GM15510 (cell line): ENCODE results near the gene PIMREG.

Experiments
- POLR2A ChIP-seq: IDR thresholded peaks from 3 replicates; pipeline ENCODE4 v1.6.1; 2011; ENCODE audit warnings: borderline replicate concordance; ENCODE audit not compliant: insufficient read length; ENCODE audit errors: extremely low read depth

The PIMREG gene, protein sequence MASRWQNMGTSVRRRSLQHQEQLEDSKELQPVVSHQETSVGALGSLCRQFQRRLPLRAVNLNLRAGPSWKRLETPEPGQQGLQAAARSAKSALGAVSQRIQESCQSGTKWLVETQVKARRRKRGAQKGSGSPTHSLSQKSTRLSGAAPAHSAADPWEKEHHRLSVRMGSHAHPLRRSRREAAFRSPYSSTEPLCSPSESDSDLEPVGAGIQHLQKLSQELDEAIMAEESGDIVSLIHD

DNA sequence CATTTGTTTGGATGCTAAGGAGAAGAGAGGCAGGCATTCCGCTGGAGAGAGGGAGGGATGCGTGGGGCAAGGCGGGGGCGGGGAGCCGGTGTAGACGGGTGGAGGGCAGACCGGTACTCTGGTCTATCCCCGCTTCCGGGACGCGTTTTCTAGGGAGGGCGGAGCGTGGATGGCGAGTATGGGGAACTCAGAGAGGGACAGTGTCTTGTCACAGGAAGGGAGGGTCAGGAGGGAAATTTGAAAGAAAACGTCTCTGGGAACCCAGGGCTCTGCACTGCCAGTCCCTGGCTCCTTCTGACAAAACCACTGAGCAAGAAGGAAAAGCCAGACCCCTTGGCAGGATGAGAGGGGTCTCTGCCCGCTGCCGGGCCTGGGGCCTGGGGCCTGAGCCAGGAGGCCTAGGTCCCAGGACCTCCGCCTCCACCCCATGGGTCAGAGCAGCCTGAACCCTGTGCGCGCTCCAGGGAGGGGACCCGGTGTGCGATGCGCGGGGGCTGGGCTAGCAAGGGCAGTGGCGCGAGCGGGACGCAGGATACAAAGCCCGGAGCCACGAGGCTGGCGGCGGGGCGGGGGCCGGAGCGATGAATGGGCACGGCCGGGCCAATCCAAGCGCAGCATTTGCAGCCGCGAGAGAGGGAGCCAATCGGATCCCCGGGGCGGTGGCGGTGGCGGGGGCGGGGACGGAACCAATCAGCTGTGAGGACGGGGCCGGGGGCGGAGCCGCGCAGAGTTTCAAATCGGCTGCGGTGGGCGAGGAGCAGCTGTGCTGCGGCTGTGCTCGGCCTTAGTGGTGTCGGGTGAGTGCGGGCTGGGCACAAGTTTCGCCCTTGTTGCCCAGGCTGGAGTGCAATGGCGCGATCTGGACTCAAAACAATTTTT lies at the start of gene PIMREG:
Gene PIMREG, plus strand, starts transcription at position 764 of the 879 bp plus-strand sequence. CDS start 656 bp downstream, outside the sequence.
- TF ChIP-seq POLR2A, result peak; percentile 74

DNA sequence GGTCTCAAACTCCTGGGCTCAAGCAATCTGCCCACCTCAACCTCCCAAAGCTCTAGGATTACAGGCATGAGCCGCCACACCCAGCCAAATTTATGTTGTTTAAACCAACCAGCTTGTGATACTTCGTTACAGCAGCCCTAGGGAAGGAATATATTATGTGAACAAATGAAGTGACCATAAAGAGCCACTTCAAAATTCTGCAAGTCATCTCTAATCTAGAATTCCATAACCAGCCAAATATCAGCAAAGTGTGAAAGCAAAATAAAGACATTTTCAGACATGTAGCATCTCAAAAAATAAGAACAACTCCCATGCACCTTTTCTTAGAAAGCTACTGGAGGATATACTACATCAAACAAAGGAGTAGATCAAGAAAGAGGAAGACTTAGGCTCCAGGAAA lies 45.3 kb upstream of the PIMREG start:
- no peak for TF ChIP-seq POLR2A

DNA sequence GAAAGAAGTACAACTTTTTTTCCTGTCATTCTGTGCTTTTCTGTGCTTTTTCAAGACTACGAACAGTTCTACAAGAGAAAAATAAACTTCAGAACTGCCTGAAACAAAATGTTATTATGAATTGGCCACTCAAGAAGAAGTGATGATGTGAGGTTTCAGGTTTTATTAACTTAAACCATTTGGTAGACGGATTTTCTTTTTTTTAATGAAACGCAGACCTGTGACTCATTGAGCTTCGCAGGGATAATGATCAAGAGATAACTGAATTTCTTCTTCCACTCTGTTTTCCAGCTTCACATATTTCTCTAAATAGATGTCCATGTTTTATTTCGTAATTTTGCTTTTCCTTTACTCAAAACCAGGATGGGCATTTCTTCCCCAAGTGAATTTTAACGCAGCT lies 42.0 kb upstream of the PIMREG start:
- no peak for TF ChIP-seq POLR2A

DNA sequence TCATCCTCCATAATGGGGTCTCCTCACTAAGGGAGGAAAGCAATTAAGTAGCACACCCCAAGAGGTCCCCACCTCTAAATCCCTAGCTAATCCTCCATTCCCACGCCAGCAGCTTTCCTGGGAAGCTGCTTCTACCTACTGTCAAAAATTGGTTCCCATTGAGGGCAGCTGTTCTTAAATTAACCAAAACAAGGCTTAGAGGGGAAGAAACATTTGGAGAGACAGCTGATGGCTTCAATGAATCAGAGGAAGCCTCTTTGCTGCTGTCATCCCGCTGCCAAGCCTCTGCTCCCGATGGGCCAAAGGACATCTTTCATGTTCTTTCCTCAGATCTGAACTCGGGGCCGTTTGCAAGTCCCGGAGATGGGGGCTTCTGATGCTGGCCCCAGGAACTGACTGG lies 36.0 kb upstream of the PIMREG start:
- no peak for TF ChIP-seq POLR2A

DNA sequence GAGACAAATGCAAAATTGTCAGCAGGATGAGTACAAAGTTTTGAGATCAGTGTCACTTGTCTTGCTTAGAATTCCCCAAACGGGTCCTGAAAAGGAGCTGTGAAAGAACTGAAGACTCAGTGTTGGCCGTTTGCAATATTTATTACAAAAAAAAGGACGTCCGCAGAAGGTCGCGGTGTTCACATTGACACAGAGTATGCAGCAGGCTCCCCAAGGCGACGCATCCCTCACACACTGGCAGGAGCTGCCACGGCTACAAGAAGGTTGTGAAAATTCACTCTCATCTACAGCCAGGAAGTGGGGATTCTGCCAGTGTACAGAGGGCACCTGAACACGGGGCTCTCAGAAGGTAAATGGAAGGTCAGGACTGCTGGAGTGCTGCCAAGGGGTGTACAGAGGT lies 35.5 kb upstream of the PIMREG start:
- TF ChIP-seq POLR2A, result no peak

DNA sequence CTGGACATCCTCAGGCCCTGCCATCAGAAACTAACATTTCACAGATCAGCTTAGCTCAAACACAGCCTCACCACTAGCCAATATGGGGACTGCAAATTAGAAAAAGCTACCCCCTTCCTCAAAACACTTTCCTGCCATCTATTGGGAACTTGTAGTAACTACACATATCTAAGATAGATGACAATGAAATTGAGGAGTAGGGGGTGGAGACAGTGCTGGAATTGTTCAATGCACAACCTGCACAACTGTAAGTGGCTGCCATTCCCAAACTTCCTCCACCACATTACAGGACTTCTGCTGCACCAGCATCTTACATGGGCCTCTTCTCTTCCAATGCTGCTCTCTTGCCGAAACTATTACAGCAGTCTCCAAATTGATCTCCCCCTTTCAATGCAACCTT lies 31.2 kb upstream of the PIMREG start:
- TF ChIP-seq POLR2A, result no peak

DNA sequence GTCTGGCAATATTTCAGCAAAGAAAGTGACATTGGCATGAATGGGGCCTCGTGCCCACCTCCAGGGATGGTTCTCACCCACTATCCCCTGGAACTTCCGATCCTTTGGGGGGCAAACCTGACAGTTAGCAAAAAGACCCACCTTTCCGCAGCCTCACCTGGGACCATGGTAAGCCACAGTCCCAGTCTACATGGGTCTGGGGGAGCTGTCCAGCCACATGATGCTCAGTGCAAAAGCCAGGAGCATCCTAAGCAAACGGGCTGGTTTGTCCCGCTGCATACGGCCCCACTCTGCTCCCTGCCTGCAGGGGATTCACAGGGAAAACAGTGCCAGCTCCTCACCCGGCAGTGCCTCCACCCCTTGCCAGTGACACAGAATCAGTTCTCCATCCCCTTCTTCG lies 28.6 kb upstream of the PIMREG start:
- TF ChIP-seq POLR2A, result no peak

DNA sequence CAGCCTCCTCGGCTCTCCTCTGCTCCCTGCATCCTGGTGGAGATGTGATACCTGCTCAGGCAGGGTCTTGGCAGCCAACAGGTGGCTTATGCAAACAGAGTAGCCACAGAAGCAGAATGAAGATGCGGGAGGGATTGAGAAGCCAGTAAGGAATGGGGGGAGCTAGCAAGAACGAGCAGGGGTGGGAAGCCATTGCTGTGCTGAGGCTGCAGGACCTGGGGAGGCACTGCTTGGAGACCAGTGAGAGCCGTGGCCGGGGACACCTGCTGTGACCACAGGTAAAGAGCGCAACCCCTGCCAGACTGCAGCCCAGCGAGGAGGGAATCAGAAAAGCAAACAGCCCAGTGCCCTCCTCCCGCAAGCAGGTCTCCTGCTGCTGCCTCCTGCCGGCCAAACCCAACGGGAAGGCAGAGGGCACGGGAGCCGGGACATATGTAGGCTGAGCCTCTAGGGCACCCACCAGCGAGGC lies 24.0 kb upstream of the PIMREG start:
- TF ChIP-seq POLR2A, result no peak

DNA sequence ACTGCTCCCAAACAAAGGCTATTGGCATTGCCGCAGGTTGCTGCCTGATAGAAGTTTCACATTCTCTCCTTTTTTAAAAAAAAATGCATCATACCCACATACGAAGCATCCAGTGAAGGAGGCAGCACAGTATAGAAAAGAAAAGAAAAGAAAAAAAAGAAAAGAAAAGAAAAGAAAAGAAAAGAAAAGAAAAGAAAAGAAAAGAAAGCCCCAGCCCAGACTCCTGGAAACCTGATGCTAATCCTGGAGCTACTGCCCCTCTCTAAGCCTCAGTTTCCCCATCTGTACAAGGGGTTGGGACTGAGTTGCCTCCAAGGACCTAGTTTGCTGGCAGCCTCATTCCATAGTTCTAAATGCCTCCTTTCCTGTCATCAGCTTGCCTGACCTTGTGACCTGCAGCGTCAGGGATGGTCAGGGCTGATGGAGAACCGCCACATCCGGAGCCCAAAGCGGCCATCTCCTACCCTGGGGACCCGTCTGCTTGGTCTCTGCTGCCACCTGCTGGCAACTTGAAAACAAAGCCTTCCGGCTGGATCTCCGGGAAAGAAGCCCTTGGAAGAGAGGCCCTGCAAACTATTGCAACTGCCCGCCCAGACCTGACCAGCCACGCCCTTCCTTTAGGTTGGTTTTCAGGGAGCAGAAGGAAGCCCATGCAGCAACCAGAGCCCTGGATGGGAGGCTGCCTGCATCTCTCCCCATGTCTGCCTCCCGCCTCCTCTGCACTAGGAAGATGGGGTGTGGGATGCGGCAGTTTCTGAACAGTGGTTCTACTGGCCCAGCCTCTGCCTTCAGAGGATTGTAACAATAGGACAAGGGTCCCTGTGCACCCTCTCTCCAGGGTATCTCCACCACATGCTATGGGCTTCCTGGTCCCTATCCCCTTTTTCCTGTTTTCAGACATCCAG lies 22.3 kb upstream of the PIMREG start:
- TF ChIP-seq POLR2A, result no peak

DNA sequence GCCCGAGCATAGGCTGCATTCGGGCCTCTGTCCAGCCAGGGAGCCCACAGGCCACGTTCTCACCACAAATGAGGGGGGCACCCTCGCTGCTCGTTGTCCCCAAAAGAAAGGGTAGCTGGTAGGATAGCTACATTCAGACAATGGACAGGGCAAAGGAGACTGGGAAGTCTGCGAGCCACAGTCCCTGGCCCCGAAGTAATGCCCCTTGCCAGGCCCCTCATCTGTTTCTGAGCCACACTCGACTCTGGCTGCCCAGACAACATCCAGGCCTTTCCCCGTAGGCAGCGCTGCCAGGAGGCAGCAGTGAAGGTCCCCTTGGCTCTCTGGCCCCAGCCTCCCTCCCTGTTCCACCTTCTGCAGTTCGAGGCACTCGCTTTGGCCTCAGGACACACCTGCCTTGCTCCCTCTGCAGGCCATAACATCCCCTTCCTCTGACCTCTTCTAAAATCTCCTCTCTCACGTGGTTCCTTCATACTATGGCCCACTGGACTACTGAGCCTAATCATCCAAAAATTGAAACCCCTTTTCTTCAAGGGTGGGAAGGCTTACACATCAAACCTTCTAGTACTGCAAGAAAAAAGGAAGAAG lies 21.5 kb upstream of the PIMREG start:
- TF ChIP-seq POLR2A, result no peak

DNA sequence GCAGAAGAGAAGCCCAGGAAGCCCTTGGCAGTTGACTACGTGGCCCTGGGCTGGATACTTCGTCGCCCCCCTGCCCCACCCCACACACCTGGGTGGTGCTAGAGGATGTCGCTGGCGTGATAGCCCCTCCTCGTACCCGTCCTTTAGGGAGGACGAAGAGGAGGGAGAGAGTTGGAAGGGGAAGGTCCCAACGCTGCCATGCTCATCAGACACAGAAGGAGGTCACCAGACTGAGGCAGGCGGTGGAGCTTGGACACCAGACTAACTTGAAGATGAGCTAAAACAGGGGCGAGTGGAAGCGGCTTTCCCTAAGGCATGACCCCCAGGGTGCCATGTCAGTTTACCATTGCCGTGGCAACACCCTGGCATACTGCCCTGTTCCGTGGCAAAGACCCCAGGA lies 20.3 kb upstream of the PIMREG start:
- no peak for TF ChIP-seq POLR2A

DNA sequence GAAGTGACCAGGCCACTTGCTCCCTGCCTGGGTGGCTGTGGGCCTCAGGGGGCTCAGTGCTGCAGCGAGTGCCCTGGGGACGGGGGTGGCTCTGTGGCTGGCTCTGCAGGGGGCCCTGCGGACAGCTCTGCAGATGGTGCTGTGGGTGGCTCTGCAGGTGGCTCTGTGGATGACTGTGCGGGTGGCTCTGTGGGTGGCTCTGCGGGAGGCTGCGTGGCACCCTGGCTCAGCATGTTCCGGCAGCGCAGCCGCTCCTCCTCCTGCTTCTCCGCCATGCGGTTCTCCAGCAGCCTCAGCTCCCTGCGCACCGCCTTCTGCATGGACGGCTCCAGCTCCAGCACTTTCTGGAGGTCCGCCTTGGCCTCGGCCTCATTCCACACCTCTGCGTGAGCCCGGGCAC lies 18.8 kb upstream of the PIMREG start:
- no peak for TF ChIP-seq POLR2A

DNA sequence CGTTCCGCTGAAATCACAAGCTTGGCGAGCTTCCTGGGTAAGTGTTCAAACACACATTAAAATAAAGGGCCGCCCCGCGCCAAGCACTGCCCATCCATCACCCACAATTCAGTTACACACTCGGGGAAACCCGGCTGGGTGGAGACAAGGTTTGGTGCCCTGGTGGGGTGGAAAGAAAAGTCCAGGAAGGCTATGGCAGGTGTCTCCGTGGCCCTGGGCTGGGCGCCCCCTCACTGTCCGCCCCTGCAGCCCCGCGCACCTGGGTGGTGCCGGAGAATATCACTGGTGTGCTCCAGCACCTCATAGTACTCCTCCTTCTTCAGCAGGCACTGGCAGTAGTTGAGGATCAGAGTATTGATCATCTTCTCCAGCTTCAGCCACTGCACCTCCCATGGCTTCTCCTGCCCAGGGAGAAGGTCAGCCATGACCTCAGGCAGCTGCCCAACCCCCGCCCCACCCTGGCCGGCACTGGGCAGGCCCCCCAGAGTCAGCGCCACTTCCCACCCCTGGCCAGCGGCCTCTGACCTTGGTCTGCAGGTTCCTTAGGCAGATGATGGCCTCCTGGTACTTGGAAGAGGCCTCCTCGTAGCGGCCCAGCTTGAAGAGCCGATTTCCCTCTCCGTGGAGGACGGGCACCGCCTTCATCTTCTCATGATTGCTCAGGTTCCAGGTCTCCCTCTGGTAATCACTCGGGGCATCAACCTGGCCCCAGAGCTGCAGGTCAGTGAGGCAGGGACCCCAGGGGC lies 17.7 kb upstream of the PIMREG start:
- no peak for TF ChIP-seq POLR2A

DNA sequence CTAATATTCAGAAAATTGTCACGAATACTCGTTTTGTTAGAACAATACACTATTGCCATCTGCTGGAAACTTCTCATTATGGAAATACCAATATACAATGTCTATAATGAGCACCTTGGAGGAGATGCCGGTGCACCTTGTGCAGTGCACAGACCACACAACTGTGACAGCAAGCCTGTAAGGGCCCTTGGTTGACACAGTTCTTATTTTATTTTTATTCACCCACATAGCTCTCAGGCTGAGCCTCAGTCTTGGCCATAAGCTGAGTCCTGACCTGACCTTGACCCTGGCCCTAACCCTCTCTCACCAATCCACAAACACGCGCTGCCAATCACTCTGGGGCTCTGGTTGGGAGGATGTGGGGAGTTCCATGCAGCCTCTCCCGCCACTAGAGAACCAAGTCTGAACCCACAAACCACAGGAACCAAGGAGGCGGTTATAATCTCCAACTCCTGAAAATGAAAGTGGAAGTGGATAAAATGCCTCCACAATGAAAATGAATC lies 16.9 kb upstream of the PIMREG start:
- TF ChIP-seq POLR2A, result no peak

DNA sequence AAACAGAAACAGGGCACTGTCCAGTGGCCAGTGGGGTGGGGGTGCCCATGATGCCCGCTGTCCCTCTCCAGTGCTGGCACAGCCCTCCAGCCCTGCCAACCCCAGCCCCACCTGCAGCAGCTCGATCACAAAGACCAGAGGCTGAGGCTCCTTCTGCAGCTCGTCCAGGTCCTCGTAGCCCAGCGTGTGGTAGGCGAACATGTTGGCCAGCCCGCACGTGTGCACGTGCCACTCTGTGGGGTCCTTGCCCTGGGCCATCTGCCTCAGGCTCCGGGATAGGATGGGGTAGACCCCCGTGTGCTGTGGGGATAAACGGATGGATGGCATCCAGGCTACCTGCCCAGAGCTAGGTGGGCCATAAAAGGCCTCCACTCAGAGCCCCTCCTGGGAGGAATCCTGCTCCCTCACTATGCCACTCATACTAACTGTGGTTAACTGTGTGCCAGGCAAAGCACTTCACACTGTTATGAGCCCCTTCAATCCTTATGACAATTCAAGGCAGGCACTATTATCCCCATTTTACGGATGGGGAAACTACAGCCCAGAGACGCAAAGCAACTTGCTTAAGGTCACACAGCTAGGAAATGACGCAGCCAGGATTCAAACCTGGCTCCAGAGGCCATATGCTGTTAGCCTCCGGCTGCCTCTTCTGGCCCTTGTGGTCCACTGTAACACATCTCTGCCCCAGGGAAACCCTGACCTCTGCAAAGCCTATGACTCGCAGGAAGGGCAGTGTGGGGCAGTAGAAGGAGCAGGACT lies 15.9 kb upstream of the PIMREG start:
- no peak for TF ChIP-seq POLR2A
